ENCODE data around the gene SERINC5. TPM values are rescaled to one million over a fixed set of nuclear protein-coding genes. Genes with fewer than 3 reads are reported as not detected.

Gene SERINC5
- total RNA-seq, 1 experiment from 2014 or later, result 128 TPM

DNA sequence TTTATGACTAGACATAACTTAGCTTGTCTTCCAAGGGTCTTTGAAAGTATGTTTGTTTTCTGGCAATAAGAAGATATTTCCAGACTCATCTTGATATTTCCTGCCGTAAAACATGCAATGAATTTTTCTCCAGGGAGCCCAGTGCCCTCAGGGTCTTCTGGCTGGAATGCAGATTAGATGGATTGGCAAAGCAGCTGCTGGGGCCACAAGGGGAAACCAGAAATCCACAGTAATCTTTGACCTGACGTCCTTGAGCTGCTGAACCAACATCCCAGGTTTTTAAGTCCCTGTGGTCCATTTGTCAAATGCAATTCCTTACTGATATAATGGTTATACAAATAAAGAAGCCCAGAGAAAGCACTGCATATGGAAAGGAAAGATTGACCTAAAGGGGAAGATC, 127.7 kb downstream of the SERINC5 start:
- Mint-ChIP-seq H3K36me3 (peaks cover 34% of the 10 kb centered on the region), H3K4me3 (no peak overlapping the region), H3K4me1 (peaks cover 31% of the 10 kb centered on the region), H3K27ac (peak overlapping the region; percentile 96), H3K9me3 (peaks cover 42% of the 10 kb centered on the region), H3K27me3 (ENCODE audit: low read depth) (no peaks in the 10 kb centered on the region; the same call in 1 of the 2 replicates)
- ATAC-seq (peak; percentile 60), DNase-seq (ENCODE audit: low spot score) (no peak)
- ChIA-PET POLR2A (no interaction called here), CTCF (interaction anchor here (2.1 kb wide), 1 partner anchor 36 kb away, joined by 5 read pairs; no protein-coding TSS in a partner anchor)
- TF ChIP-seq TEAD1 (CRISPR knock-in tag; IDR thresholded peaks at IDR 0.05), result peak; percentile 29; the same call in 1 of the 2 replicates
- TF ChIP-seq ZNF425 (CRISPR knock-in tag; conservative IDR thresholded peaks at IDR 0.05), result no peak

DNA sequence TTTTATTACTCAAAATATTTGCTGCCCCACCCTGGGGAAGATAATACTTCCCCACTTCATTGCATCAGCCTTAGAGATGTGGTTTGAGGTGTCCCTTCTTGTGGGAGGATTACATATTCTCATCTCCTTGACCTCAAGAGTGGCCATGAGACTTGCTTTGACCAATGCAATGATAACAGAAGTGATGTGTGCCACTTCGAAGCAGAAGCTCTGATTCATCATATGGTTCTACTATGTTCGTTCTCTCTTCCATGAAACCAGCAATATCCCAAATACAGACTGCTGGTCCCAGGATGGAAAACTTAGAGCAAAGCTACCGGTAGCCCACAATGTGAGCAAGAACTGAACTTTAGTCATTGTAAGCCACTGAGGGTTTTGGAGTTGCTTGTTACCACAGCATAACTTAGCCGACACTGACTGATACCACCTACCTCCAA, 128.7 kb downstream of the SERINC5 start:
- no peaks in the 10 kb centered on the region; the same call in 1 of the 2 replicates for H3K27me3 Mint-ChIP-seq (ENCODE audit: low read depth)

DNA sequence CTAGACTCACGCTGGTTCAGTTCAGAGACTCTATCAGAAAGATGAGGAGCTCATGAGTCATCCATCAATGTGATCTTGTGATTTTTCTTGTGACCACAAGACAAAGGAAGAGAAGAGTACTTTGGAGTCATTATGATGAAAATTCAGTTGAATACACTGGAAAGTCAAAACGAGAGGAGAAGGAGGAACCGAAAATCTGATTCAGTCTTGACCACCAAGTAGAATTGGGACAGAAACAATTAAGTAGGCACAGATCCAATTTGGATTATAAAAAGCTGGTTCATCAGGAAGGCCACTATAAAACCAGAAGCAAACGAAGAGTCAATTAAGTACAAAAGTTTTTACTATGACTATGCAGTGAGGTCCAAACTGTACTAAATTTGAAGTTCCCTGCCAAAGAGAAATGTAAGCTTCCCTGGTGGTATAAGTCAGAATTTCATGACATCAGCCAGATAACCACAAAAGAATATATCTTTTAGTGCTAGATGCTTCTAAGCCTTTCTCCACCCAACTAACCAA, 129.8 kb downstream of the SERINC5 start:
- DNase-seq (ENCODE audit: low spot score), result no peak
- H3K9me3 Mint-ChIP-seq, result peaks cover 26% of the 10 kb centered on the region
- no peaks in the 10 kb centered on the region; the same call in 1 of the 2 replicates for H3K27me3 Mint-ChIP-seq (ENCODE audit: low read depth)
- H3K4me3 Mint-ChIP-seq, result no peak overlapping the region
- H3K36me3 Mint-ChIP-seq, result peaks cover 19% of the 10 kb centered on the region
- ATAC-seq, result no peak
- CTCF ChIA-PET, result interaction anchor here (1.3 kb wide), 2 partner anchors 16 to 20 kb away, joined by 3 read pairs; no protein-coding TSS in a partner anchor
- POLR2A ChIA-PET, result no interaction called here
- H3K4me1 Mint-ChIP-seq, result peaks cover 20% of the 10 kb centered on the region
- no peak overlapping the region for H3K27ac Mint-ChIP-seq
- no peak for TF ChIP-seq ZNF138 (CRISPR knock-in tag; conservative IDR thresholded peaks at IDR 0.05)
- TF ChIP-seq, protein P1, sequence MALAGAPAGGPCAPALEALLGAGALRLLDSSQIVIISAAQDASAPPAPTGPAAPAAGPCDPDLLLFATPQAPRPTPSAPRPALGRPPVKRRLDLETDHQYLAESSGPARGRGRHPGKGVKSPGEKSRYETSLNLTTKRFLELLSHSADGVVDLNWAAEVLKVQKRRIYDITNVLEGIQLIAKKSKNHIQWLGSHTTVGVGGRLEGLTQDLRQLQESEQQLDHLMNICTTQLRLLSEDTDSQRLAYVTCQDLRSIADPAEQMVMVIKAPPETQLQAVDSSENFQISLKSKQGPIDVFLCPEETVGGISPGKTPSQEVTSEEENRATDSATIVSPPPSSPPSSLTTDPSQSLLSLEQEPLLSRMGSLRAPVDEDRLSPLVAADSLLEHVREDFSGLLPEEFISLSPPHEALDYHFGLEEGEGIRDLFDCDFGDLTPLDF (CRISPR knock-in tag; IDR thresholded peaks at IDR 0.05), result no peak
- TF ChIP-seq CREM (CRISPR knock-in tag; IDR thresholded peaks at IDR 0.05), result no peak
- TF ChIP-seq, protein P2, sequence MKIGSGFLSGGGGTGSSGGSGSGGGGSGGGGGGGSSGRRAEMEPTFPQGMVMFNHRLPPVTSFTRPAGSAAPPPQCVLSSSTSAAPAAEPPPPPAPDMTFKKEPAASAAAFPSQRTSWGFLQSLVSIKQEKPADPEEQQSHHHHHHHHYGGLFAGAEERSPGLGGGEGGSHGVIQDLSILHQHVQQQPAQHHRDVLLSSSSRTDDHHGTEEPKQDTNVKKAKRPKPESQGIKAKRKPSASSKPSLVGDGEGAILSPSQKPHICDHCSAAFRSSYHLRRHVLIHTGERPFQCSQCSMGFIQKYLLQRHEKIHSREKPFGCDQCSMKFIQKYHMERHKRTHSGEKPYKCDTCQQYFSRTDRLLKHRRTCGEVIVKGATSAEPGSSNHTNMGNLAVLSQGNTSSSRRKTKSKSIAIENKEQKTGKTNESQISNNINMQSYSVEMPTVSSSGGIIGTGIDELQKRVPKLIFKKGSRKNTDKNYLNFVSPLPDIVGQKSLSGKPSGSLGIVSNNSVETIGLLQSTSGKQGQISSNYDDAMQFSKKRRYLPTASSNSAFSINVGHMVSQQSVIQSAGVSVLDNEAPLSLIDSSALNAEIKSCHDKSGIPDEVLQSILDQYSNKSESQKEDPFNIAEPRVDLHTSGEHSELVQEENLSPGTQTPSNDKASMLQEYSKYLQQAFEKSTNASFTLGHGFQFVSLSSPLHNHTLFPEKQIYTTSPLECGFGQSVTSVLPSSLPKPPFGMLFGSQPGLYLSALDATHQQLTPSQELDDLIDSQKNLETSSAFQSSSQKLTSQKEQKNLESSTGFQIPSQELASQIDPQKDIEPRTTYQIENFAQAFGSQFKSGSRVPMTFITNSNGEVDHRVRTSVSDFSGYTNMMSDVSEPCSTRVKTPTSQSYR (CRISPR knock-in tag; IDR thresholded peaks at IDR 0.05), result no peak
- TF ChIP-seq, protein P3, sequence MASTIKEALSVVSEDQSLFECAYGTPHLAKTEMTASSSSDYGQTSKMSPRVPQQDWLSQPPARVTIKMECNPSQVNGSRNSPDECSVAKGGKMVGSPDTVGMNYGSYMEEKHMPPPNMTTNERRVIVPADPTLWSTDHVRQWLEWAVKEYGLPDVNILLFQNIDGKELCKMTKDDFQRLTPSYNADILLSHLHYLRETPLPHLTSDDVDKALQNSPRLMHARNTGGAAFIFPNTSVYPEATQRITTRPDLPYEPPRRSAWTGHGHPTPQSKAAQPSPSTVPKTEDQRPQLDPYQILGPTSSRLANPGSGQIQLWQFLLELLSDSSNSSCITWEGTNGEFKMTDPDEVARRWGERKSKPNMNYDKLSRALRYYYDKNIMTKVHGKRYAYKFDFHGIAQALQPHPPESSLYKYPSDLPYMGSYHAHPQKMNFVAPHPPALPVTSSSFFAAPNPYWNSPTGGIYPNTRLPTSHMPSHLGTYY (CRISPR knock-in tag; IDR thresholded peaks at IDR 0.05), result no peak
- TF ChIP-seq MXD4 (CRISPR knock-in tag; IDR thresholded peaks at IDR 0.05; ENCODE audit: borderline replicate concordance), result no peak
- TF ChIP-seq FOXJ3 (CRISPR knock-in tag; IDR thresholded peaks at IDR 0.05; ENCODE audit: borderline replicate concordance), result no peak
- TF ChIP-seq GRHL2 (CRISPR knock-in tag; IDR thresholded peaks at IDR 0.05; ENCODE audit: insufficient replicate concordance, severe bottlenecking), result no peak
- TF ChIP-seq ZNF219 (CRISPR knock-in tag; IDR thresholded peaks at IDR 0.05; ENCODE audit: borderline replicate concordance), result no peak
- TF ChIP-seq KAT7 (CRISPR knock-in tag; IDR thresholded peaks at IDR 0.05; ENCODE audit: borderline replicate concordance), result no peak
- TF ChIP-seq, protein P4, sequence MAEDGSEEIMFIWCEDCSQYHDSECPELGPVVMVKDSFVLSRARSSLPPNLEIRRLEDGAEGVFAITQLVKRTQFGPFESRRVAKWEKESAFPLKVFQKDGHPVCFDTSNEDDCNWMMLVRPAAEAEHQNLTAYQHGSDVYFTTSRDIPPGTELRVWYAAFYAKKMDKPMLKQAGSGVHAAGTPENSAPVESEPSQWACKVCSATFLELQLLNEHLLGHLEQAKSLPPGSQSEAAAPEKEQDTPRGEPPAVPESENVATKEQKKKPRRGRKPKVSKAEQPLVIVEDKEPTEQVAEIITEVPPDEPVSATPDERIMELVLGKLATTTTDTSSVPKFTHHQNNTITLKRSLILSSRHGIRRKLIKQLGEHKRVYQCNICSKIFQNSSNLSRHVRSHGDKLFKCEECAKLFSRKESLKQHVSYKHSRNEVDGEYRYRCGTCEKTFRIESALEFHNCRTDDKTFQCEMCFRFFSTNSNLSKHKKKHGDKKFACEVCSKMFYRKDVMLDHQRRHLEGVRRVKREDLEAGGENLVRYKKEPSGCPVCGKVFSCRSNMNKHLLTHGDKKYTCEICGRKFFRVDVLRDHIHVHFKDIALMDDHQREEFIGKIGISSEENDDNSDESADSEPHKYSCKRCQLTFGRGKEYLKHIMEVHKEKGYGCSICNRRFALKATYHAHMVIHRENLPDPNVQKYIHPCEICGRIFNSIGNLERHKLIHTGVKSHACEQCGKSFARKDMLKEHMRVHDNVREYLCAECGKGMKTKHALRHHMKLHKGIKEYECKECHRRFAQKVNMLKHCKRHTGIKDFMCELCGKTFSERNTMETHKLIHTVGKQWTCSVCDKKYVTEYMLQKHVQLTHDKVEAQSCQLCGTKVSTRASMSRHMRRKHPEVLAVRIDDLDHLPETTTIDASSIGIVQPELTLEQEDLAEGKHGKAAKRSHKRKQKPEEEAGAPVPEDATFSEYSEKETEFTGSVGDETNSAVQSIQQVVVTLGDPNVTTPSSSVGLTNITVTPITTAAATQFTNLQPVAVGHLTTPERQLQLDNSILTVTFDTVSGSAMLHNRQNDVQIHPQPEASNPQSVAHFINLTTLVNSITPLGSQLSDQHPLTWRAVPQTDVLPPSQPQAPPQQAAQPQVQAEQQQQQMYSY (CRISPR knock-in tag; IDR thresholded peaks at IDR 0.05), result no peak
- no peak for TF ChIP-seq TEAD4 (CRISPR knock-in tag; IDR thresholded peaks at IDR 0.05)
- TF ChIP-seq NFYB (CRISPR knock-in tag; conservative IDR thresholded peaks at IDR 0.05; ENCODE audit: low read depth), result no peak
- no peak for TF ChIP-seq USF2 (CRISPR knock-in tag; IDR thresholded peaks at IDR 0.05)
- no peak for TF ChIP-seq EMX1 (CRISPR knock-in tag; IDR thresholded peaks at IDR 0.05)
- TF ChIP-seq MLX (CRISPR knock-in tag; IDR thresholded peaks at IDR 0.05), result no peak

More for the DNA sequence above, 128.7 kb downstream of the SERINC5 start:
- Mint-ChIP-seq H3K27ac (no peak overlapping the region), H3K4me3 (no peak overlapping the region), H3K9me3 (peaks cover 38% of the 10 kb centered on the region), H3K36me3 (peaks cover 29% of the 10 kb centered on the region), H3K4me1 (peaks cover 22% of the 10 kb centered on the region)
- ATAC-seq (no peak), DNase-seq (ENCODE audit: low spot score) (no peak)
- ChIA-PET POLR2A (no interaction called here), CTCF (interaction anchor here (2.1 kb wide), 1 partner anchor 35 kb away, joined by 5 read pairs; no protein-coding TSS in a partner anchor)
- TF ChIP-seq ZNF396 (CRISPR knock-in tag; IDR thresholded peaks at IDR 0.05; ENCODE audit: borderline replicate concordance), result no peak

Measured in WTC11 (cell line).